Fibroblast of skin of right quadriceps (primary cell): ENCODE data around the gene DGCR8.
A peak's percentile ranks its signal among the peaks of the same experiment; 100 is the strongest.
"Not testable (repeated sequence)": the region's sequence is repeated elsewhere in the genome, so short reads cannot be mapped to it uniquely, and the experiment has no call there.

Experiments
- DNase-seq: peaks from one replicate; pipeline ENCODE4 v3.0.0-alpha.2; 2013

DGCR8 gene

DNA sequence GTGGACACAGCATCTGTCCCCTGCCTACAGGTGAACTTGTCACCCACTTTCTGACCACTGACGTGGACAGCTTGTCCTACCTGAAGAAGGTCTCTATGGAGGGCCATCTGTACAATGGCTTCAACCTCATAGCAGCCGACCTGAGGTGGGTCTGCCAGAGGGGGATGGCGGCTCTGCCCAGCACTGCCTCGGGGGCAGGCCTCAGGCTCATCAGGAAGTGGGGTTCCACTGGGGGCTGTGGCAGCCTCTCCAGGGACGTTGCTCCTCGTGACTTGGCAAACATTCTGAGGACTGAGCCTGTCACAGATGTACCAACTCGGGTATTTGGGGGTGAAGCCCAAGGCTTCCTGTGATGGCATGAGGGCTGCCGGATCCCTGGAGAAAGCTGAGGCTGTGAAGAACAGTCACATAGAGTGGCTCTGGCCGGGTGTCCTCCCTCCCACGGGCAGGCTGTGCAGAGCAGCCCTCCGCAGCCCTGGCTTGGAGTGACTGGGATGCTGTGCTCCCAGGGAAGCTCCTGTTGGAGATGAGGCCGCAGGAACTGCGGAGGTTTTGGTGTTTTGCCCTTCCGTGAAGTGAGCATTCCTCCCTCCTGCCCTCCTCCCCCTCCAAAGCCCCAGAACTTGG, 26.5 kb upstream of the DGCR8 start:
- DNase-seq: no peak

DNA sequence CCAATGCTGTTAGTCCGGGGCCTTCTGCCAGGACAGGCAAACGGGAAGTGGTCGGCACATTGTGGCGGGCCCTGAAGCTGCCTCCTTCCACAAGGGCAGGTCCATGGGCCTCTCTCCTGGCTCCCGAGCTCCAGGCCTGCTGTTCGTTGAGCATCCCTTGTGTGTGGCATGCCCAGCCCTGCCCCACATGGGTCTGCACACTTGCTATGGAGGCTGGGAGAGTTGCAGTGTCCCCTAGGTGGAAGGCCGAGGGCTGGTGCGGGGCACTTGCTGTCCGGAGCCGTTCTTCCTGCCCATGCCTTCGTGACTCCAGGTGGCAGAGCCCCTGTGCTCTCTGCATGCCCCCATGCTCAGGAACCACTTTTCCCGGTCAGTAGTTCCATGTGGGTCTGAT, 26.0 kb upstream of the DGCR8 start:
- DNase-seq: no peak

GRCh38 chr22:20054485-20054884, 25.6 kb upstream of the DGCR8 start:
- no peak for DNase-seq

DNA sequence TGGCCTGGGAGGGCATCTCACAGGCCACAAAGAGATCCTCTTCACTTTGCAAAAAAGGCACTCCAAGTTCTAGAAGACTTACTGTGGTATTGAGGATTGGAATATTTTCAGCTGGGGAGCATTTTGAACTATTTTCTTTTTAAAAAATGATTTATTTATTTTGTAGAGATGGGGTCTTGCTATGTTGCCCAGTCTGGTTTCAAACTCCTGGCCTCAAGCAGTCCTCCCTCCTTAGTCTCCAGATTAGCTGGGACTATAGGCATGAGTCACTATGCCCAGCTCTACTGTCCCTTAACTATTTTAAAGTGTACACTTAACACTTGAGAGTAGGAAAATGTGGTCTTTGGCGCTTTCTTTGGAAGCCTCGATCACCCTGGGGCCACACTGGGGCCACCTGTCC, 24.9 kb upstream of the DGCR8 start:
- no peak for DNase-seq

GRCh38 chr22:20055654-20056053, 24.4 kb upstream of the DGCR8 start:
- DNase-seq: no peak

DNA sequence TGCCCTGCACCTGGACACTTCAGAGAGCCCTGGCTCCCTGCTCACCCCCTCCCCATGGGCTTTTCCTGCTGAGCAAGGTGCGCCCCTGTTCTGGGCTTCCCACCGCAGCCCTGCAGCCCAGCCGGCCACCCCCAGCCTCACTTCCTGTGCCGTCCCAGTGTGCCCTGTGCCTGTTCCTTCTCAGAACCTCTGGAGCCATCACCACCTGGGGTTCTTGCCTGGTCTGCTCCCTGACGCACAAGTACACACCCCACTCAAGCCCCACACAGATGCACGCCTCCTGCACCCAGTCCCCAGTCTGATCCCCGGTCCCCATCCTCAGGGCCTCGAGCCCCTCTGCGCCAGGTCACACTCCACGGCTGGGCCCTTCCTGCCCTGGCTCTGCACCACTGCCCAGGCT, 23.9 kb upstream of the DGCR8 start:
- DNase-seq: no peak

DNA sequence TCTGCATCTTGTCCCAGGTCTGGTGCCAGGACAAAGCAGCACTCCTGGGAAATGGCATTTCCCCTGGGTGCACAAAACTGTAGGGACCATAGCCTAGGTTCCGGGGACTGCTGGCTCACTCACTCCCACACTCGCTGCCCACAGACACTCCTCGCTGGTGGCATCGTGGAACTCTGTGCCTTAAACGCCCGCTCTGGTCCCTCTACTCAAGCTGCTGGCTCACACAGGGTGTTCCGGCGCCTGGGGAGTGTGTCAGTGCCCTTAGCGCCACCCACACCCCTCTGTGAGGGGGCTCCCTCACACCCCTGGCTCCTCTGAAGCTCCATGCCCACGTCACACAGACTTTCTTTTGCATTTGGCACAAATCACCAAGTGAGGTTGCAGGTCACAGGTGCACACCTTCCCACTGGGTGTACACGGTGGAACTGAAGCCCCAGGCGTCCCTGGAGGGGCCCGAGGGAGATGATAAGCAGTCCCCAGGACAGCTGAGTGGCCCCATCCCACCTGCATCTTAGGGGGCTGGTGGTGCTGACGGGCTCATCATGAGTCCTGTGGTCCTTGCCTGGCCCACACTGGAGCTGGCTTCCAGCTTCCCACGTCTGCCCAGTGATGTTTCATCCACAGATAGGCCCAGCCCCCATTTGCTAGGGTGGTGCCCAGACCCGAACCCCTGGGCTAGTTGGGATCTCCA, 23.2 kb upstream of the DGCR8 start:
- no peak for DNase-seq

DNA sequence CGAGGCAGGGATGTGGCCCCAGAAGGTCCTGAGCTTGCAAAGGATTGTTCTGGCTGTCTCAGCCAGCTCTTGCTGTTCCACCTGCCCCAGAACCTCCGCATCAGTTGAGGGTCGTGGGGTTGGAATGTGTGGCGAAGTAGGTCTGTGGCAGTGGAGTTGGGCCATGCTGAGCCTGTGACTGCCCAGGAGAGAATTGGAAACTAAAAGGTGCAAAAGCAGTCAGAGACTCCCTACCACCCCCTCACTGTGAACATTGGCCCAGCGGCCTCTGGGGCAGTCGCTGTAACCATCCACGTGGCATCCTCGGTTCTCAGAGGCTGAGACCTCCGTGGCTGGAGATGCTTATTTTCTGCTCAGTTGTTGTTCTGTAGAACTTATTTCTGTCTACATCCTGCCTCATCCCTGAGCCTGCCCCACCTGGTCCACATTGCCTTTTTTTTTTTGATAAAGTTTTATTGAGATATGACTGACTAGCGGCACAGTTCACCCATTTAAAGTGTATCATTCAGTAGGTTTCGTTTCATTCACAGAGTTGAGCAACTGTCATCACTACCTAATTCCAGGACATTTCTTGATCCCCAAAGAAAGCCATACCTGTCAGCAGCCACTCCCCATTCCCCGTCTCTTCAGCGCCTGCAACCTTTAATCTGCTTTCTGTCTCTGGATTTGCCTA, 22.3 kb upstream of the DGCR8 start:
- DNase-seq: no peak

DNA sequence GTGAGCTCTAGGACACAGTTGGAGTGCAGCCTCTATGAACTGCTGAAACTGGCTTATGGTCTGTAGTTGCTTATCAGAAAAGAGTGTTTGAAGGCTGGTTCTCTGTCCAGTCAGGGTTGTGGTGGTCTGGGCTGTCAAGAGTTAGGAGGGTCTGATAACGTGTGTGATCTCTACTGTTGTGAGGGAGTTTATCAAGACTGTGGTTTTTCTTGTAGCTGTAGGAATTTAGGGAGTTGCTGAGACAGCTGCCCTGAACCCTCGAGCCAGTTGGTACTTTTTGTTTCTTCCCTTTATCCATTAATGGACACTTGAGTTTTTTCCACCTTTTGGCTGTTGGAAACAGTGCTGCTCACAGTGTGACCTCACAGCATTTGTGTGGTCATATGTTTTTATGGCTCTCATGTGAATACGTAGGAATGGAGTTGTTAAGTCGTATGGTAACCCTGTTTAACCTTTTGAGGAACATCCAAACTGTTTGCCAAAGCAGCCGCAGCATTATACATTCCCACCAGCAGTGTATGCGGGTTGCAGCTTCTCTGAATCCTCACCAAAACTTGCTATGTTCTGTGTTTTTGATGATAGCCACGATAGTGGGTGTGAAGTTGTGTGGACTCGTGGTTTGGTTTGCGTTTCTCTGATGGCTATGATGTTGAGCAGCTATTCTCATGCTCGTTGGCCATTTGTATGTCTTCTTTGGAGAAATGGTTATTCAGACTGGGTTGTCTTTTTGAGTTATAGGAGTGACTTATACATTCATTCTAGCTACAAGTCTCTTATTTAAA, 20.9 kb upstream of the DGCR8 start:
- DNase-seq: no peak

DNA sequence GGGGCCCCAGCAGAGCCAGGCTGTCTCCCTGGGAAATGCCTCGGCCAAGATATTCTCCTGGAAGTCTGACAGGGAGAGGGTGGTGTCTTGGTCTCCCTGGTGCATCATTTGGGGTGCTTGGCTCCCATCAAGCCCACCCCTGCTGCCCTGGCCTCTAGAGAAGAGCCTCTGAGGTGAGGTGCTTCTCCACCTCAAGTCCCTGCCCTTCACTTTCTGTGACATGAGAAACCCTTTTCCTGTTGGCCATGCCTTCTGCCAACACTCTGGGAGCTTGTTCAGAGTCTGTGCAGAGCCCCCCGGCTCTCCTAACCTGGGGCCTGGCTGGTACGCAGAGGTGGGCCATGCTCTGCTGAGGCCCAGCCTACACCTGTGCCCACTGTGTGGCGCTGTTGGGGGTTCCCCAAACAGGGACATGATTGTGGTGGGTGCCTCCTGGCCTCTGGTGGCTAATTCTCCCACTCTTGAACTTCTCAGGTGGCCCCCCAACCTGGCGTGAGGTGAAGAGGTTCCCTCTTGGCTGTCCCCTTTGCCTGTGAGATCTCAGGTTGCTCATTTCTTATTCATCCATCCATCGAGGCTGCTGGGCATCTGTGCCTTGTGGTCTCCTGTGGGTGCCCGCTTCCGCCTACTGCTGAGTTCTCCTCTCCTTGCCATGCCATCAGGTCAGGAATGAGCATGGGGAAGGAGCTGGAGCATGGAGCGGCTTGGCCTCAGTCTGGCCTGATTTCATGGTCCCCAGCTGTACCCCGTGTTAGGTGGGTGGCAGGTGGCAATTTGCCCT, 19.2 kb upstream of the DGCR8 start:
- DNase-seq: no peak

- no peak for DNase-seq
These were observed 18.6 kb upstream of the DGCR8 start for GRCh38 chr22:20061481-20061861.

DNA sequence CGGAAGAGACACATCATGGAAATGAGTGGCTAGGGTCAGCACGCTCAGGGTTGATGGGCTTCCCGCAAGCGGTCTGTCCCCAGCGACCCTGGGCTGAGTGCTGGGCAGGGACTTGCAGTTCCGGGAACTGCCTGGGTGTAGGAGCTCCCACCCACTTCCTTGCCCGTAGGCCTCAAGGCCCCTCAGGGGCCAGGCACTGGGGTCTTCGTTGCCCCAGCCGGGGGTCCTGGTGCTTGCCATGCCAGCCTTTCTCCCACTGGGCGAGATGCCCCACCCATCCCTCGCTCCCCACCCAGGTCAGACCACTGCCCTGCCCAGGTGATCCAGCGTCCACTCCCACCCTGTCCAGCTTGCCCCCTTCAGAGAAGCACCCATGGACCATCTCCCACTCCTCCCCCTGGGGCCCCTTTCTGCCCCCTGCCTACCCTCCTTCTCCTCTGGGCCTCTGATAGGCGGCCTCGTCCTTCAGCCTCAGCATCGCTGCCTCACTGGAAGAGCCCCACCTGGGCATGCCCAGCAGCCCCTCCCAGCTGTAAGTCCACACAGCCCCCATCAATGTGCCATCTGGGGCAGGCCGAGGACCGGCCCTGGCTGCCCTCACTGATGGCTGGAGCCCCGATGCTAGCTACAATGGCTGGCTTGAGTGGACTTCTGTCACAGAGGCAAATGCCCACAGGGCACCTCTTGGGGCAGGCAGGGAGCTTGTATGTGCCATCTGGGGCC, 17.8 kb upstream of the DGCR8 start:
- DNase-seq: no peak

GRCh38 chr22:20062766-20063083, 17.3 kb upstream of the DGCR8 start:
- DNase-seq: peak; percentile 32

- no peak for DNase-seq
These were observed 16.5 kb upstream of the DGCR8 start for GRCh38 chr22:20063271-20064139.

DNA sequence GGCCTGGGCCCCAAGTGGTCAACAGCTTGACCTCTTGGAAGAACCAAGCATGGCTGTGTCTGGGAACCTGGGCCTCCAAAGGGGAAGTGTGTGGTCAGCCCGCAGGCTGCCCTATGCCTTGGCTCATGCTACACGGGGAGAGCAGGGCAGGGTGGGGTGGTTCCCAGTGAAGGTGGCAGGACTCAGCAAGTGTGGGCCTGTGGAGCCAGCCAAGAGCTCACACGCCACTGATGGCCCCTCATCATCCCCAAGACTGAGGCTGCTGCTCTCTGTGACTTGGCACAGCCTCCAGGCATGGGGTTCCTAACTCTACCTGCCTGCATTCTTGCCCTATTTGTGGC, 15.9 kb upstream of the DGCR8 start:
- no peak for DNase-seq

- DNase-seq: no peak
These were observed 15.3 kb upstream of the DGCR8 start for GRCh38 chr22:20064545-20065262.

DNA sequence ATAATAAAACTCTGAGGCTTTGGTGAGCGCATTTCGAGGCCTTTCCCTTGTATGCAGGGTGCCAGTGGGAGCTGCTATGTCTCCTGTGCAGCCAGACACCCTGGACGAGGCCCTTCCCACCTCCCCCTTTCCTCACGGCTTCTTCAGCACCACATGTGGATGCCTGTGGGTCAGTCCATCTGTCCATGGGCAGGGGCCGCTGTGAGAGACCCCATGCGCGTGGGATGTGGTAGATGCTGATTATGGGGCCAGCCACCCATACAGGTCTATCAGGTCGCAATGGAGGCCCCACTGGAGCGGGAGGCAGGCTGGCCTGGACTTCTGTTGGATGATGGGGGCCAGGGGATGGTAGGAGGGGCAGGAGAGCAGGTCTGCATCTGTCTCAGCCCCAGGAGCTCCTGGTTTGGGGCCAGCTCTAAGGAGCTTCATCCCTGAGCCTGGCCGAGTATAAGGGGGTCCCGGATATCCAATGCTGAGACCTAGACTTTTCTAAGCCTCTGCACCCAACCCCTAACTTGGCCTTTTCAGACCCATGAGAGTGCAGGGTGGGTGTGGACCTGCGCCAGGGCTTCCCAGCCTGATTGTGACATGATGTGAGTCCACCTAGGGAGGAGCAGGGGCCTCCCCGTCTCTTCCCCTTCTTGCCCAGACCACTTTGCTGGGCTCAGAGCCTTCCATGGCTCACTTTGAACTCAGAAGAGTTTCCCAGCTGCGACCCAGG, 14.0 kb upstream of the DGCR8 start:
- DNase-seq: no peak

- no peak for DNase-seq
These were observed 13.2 kb upstream of the DGCR8 start for GRCh38 chr22:20066617-20067383.

DNA sequence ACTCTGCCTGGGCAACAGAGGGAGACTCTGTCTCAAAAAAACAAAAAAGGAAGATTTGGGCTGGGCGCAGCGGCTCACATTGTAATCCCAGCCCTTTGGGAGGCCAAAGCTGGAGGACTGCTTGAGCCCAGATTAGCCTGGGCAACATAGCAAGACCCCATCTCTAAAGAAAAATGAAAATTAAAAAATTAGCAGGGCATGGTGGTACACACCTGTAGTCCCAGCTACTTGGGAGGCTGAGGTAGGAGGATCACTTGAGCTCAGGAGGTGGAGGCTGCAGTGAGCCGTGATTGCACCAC, 12.7 kb upstream of the DGCR8 start:
- DNase-seq: not testable (repeated sequence)
